ENCODE results near the gene TRAPPC12.

TRAPPC12 gene

DNA sequence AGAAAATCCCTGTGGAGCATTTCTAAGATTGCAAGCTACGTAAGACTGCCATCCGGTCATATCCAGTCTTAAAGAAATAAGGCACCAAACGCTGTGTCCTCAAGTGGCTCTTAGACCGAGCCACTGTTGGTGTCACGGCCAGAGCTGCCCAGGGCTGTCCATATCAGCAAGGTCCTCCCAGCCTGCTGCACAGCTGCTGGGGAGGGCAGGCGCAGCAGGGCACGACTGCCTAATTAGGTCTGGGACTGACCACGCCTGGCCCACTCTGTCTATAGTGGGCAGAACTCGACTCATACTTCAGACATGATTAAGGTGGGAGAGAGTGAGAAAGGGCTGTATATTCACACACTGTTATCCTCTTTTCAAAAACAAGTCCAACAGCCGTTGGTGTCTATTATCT is 41.2 kb upstream of the TRAPPC12 start:
- no peak overlapping the region for H3K4me3 ChIP-seq (ENCODE audit: severe bottlenecking)
- DNase-seq (ENCODE audit: low spot score): peak; percentile 13
- H3K27me3 ChIP-seq (ENCODE audit: insufficient read depth, poor library complexity, severe bottlenecking): no peaks in the 10 kb centered on the region
- H3K36me3 ChIP-seq (ENCODE audit: low read depth): peaks cover 3% of the 10 kb centered on the region; the same call in 1 of the 2 replicates
- TF ChIP-seq, protein P1, sequence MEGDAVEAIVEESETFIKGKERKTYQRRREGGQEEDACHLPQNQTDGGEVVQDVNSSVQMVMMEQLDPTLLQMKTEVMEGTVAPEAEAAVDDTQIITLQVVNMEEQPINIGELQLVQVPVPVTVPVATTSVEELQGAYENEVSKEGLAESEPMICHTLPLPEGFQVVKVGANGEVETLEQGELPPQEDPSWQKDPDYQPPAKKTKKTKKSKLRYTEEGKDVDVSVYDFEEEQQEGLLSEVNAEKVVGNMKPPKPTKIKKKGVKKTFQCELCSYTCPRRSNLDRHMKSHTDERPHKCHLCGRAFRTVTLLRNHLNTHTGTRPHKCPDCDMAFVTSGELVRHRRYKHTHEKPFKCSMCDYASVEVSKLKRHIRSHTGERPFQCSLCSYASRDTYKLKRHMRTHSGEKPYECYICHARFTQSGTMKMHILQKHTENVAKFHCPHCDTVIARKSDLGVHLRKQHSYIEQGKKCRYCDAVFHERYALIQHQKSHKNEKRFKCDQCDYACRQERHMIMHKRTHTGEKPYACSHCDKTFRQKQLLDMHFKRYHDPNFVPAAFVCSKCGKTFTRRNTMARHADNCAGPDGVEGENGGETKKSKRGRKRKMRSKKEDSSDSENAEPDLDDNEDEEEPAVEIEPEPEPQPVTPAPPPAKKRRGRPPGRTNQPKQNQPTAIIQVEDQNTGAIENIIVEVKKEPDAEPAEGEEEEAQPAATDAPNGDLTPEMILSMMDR (IDR thresholded peaks at IDR 0.05; ENCODE audit: poor library complexity, severe bottlenecking): no peak
- no peaks in the 10 kb centered on the region for H3K4me1 ChIP-seq (ENCODE audit: insufficient read depth, poor library complexity, severe bottlenecking)
- no peak overlapping the region for H3K27ac ChIP-seq (ENCODE audit: poor library complexity, severe bottlenecking)
- ATAC-seq (ENCODE audit: low read depth): no peak
- H3K9me3 ChIP-seq (ENCODE audit: severe bottlenecking): no peaks in the 10 kb centered on the region

- H3K4me3 ChIP-seq (ENCODE audit: severe bottlenecking): no peak overlapping the region
- TF ChIP-seq, protein P1 (IDR thresholded peaks at IDR 0.05; ENCODE audit: poor library complexity, severe bottlenecking): no peak
- no peaks in the 10 kb centered on the region for H3K4me1 ChIP-seq (ENCODE audit: insufficient read depth, poor library complexity, severe bottlenecking)
- no peak overlapping the region for H3K27ac ChIP-seq (ENCODE audit: poor library complexity, severe bottlenecking)
- peaks cover 3% of the 10 kb centered on the region; the same call in 1 of the 2 replicates for H3K36me3 ChIP-seq (ENCODE audit: low read depth)
- H3K9me3 ChIP-seq (ENCODE audit: severe bottlenecking): no peaks in the 10 kb centered on the region
- no peaks in the 10 kb centered on the region for H3K27me3 ChIP-seq (ENCODE audit: insufficient read depth, poor library complexity, severe bottlenecking)
- ATAC-seq (ENCODE audit: low read depth) (no peak), DNase-seq (ENCODE audit: low spot score) (peak; percentile 25)
These were observed 39.4 kb upstream of the TRAPPC12 start for GRCh38 chr2:3340144-3340543.

GRCh38 chr2:3341336-3341735 is 38.2 kb upstream of the TRAPPC12 start:
- 0 out of 2 replicates have a peak, but pooled peaks cover 3% of the 10 kb centered on the region for H3K36me3 ChIP-seq (ENCODE audit: low read depth)
- ATAC-seq (ENCODE audit: low read depth) (no peak), DNase-seq (ENCODE audit: low spot score) (peak; percentile 26)
- no peaks in the 10 kb centered on the region for H3K4me1 ChIP-seq (ENCODE audit: insufficient read depth, poor library complexity, severe bottlenecking)
- no peaks in the 10 kb centered on the region for H3K9me3 ChIP-seq (ENCODE audit: severe bottlenecking)
- no peak overlapping the region for H3K27ac ChIP-seq (ENCODE audit: poor library complexity, severe bottlenecking)
- H3K27me3 ChIP-seq (ENCODE audit: insufficient read depth, poor library complexity, severe bottlenecking): no peaks in the 10 kb centered on the region
- H3K4me3 ChIP-seq (ENCODE audit: severe bottlenecking): no peak overlapping the region
- TF ChIP-seq, protein P1 (IDR thresholded peaks at IDR 0.05; ENCODE audit: poor library complexity, severe bottlenecking): no peak

DNA sequence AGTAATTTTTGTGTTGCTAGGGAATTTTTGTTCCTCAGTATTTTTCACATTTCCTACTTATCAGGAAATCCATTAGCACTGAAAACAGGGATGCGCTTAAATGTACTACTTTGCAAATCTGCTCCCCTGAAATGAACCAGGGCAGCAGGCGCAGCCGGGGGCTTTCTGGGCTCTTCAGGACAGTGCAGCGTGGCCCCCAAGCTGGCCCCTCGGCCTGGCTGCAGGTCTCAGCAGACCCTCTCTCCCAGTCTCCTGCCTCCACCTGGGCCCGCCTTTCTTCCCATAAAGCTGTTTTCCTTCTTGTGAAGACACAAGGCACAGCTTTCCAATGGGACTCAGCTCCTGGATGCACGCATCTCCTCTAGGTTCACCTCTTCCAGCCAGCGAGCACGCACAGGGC is 37.2 kb upstream of the TRAPPC12 start:
- no peak for ATAC-seq (ENCODE audit: low read depth)
- Histone ChIP-seq H3K4me1 (ENCODE audit: insufficient read depth, poor library complexity, severe bottlenecking) (no peaks in the 10 kb centered on the region), H3K27ac (ENCODE audit: poor library complexity, severe bottlenecking) (no peak overlapping the region), H3K36me3 (ENCODE audit: low read depth) (0 out of 2 replicates have a peak, but pooled peaks cover 7% of the 10 kb centered on the region), H3K9me3 (ENCODE audit: severe bottlenecking) (no peaks in the 10 kb centered on the region), H3K4me3 (ENCODE audit: severe bottlenecking) (no peak overlapping the region), H3K27me3 (ENCODE audit: insufficient read depth, poor library complexity, severe bottlenecking) (no peaks in the 10 kb centered on the region)
- peak; percentile 34 for DNase-seq (ENCODE audit: low spot score)
- TF ChIP-seq, protein P1 (IDR thresholded peaks at IDR 0.05; ENCODE audit: poor library complexity, severe bottlenecking): no peak

DNA sequence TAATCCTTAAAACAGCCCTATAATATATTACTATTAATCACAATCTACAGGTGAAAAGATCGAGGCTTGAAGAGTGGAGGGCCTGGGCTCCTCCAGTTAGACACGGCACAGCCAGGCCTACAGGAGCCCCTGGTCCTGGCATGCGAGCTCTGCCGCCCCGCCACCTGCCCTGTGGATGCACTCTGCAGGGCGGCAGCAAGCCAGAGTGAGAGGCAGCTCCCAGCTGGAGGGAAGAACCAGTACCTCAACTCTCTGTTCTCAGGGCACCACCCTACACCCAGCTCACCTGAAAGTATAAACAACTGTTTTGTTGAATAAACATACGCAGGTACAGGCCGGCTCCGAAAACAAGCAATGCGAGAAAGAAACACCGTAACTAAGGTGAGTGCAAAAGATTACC is 36.5 kb upstream of the TRAPPC12 start:
- Histone ChIP-seq H3K27ac (ENCODE audit: poor library complexity, severe bottlenecking) (no peak overlapping the region), H3K9me3 (ENCODE audit: severe bottlenecking) (no peaks in the 10 kb centered on the region), H3K27me3 (ENCODE audit: insufficient read depth, poor library complexity, severe bottlenecking) (no peaks in the 10 kb centered on the region), H3K4me1 (ENCODE audit: insufficient read depth, poor library complexity, severe bottlenecking) (no peaks in the 10 kb centered on the region), H3K4me3 (ENCODE audit: severe bottlenecking) (no peak overlapping the region), H3K36me3 (ENCODE audit: low read depth) (0 out of 2 replicates have a peak, but pooled peaks cover 7% of the 10 kb centered on the region)
- no peak for DNase-seq (ENCODE audit: low spot score)
- no peak for ATAC-seq (ENCODE audit: low read depth)
- TF ChIP-seq, protein P1 (IDR thresholded peaks at IDR 0.05; ENCODE audit: poor library complexity, severe bottlenecking): no peak
